ENCODE data around the gene SPINDOC.
A peak's percentile ranks its signal among the peaks of the same experiment; 100 is the strongest.
"Not testable (repeated sequence)": the region's sequence is repeated elsewhere in the genome, so short reads cannot be mapped to it uniquely, and the experiment has no call there.

Gene SPINDOC

GRCh38 chr11:63785823-63786222 is 27.4 kb upstream of the SPINDOC start:
- no peak for DNase-seq (ENCODE audit: low spot score)
- no peak for FAIRE-seq

GRCh38 chr11:63791495-63792167 is 21.6 kb upstream of the SPINDOC start:
- FAIRE-seq, result no peak
- no peak for DNase-seq (ENCODE audit: low spot score)

GRCh38 chr11:63793161-63793560 is 20.1 kb upstream of the SPINDOC start:
- no peak for FAIRE-seq
- no peak for DNase-seq (ENCODE audit: low spot score)

- FAIRE-seq (no peak), DNase-seq (ENCODE audit: low spot score) (no peak)
These were observed 18.2 kb upstream of the SPINDOC start for GRCh38 chr11:63795066-63795465.

- DNase-seq (ENCODE audit: low spot score) (no peak), FAIRE-seq (no peak)
These were observed 12.3 kb upstream of the SPINDOC start for GRCh38 chr11:63800921-63801320.

GRCh38 chr11:63802637-63803414 is 10.4 kb upstream of the SPINDOC start:
- no peak for FAIRE-seq
- peak; percentile 45 for DNase-seq (ENCODE audit: low spot score)

- no peak for DNase-seq (ENCODE audit: low spot score)
- no peak for FAIRE-seq
These were observed 9.0 kb upstream of the SPINDOC start for GRCh38 chr11:63804259-63804658.

GRCh38 chr11:63805844-63806415 is 7.3 kb upstream of the SPINDOC start:
- FAIRE-seq (no peak), DNase-seq (ENCODE audit: low spot score) (no peak)

- FAIRE-seq; DNase-seq (ENCODE audit: low spot score): not testable (repeated sequence)
These were observed 2.9 kb upstream of the SPINDOC start for GRCh38 chr11:63810383-63810782.

GRCh38 chr11:63811522-63811921 is 1.7 kb upstream of the SPINDOC start:
- FAIRE-seq (no peak), DNase-seq (ENCODE audit: low spot score) (no peak)

- FAIRE-seq (no peak), DNase-seq (ENCODE audit: low spot score) (no peak)
These were observed 517 bp downstream of the SPINDOC start for GRCh38 chr11:63813563-63814382.

- DNase-seq (ENCODE audit: low spot score) (no peak), FAIRE-seq (no peak)
These were observed 1.1 kb downstream of the SPINDOC start for GRCh38 chr11:63814383-63814736.

GRCh38 chr11:63816166-63816565 is 2.9 kb downstream of the SPINDOC start:
- FAIRE-seq, result no peak
- no peak for DNase-seq (ENCODE audit: low spot score)

GRCh38 chr11:63816732-63817131 is 3.5 kb downstream of the SPINDOC start:
- no peak for FAIRE-seq
- no peak for DNase-seq (ENCODE audit: low spot score)

- no peak for FAIRE-seq
- DNase-seq (ENCODE audit: low spot score), result no peak
These were observed 4.7 kb downstream of the SPINDOC start for GRCh38 chr11:63817758-63818498.

GRCh38 chr11:63818609-63819008 is 5.4 kb downstream of the SPINDOC start:
- no peak for FAIRE-seq
- DNase-seq (ENCODE audit: low spot score), result no peak

- FAIRE-seq (no peak), DNase-seq (ENCODE audit: low spot score) (no peak)
These were observed 8.2 kb downstream of the SPINDOC start for GRCh38 chr11:63821411-63821810.

GRCh38 chr11:63826471-63827190 is 13.4 kb downstream of the SPINDOC start:
- DNase-seq (ENCODE audit: low spot score) (no peak), FAIRE-seq (no peak)

- FAIRE-seq, result no peak
- DNase-seq (ENCODE audit: low spot score), result no peak
These were observed 16.7 kb downstream of the SPINDOC start for GRCh38 chr11:63829823-63830489.

- no peak for FAIRE-seq
- no peak for DNase-seq (ENCODE audit: low spot score)
These were observed 18.1 kb downstream of the SPINDOC start for GRCh38 chr11:63831326-63831725.
